HG03280 (cell line): ENCODE results near the gene IL13RA2.

Experiments
- ATAC-seq: cut with Tn5 transposase; IDR thresholded peaks from one replicate; pipeline ENCODE4 v1.9.1; 2021; ENCODE audit warnings: mild to moderate bottlenecking, moderate library complexity; ENCODE audit not compliant: unreplicated experiment

IL13RA2 gene

DNA sequence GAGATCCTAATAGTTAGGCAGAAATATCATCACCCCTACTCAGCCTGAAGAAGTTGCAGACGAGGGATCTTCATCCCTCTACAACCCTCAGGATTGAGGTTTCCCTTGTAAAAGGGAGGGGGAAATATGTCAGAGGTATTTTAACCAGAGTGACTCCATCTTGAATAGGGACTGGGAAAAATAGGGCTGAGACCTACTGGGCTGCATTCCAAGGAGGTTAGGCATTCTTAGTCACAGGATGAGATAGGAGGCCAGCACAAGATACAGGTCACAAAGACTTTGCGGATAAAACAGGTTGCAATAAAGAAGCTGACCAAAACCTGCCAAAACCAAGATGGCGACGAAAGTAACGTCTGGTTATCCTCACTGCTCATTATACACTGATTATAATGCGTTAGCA lies 17.5 kb downstream of the IL13RA2 start:
- no peak for ATAC-seq

DNA sequence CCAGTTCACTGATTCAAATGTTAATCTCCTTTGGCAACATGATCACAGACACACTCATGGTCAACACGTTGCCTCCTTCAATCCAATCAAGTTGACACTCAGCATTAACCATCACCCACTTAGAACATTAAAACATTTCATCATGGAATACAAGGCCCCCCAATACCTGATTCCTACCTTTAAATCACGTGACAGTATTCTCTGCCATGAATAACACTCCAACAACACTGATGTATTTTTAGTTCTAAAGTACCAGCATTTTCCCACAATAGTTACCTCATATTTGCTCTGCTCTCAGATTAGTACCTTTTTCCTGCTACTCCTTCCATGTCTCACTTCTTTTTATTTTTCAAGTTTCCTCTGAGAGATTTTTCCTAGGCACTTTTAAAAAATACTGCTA lies 19.6 kb downstream of the IL13RA2 start:
- ATAC-seq, result no peak

- ATAC-seq, result no peak
These were observed 31.3 kb downstream of the IL13RA2 start for GRCh38 chrX:114985967-114986592.

DNA sequence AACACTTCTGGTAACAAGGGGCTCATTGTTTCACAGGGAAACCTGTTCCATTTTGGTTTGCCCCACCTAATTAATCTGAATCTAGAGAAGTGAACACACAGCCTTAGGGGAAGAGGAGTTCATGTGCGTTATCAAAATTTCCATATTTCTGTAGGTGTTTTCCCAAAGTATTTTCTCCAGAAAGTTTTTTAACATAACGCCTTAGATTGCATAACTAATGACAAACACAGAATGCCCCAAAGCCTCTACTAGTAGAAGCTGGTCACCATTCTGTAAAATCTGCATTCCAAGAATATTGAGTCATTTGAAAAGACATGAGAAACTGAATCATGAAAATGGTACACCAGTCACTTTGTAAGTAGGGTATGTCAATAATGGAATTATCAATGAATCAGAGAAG lies 41.1 kb downstream of the IL13RA2 start:
- no peak for ATAC-seq

DNA sequence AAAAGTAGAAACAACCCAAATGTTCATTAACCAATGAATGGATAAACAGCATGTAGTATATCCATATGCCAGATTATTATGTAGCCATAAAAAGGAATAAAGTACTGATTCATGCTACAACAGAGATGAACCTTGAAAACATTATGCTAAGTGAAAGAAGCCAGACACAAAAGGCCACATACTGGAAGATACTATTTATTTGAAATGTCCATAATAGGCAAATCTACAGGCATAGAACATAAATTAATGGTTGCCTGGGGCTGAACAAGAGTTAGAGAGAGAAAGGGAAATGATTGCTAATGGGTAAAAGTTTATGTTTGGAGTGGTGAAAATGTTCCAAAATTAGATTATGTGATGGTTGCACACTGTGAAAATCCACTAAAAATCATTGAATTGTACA lies 44.4 kb downstream of the IL13RA2 start:
- no peak for ATAC-seq

DNA sequence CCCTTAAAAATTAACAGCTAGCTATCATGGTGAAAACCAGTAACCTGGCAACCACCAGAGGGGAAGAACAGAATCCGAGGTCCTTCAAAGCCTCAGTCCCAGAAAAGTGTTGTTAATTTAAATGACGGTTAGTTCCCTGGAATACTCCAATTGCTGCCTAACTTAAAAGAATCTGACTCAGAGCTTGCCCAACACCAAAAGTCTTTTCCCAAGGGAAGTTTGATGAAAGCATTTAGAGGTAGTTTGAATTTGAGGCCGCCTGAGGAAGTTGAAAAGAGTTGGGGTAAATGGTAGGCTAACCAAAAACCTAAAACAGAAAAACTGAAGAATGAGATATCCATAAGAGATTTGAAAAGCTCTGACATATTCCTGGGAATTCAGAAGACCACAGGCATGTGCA lies 46.6 kb downstream of the IL13RA2 start:
- ATAC-seq, result no peak

DNA sequence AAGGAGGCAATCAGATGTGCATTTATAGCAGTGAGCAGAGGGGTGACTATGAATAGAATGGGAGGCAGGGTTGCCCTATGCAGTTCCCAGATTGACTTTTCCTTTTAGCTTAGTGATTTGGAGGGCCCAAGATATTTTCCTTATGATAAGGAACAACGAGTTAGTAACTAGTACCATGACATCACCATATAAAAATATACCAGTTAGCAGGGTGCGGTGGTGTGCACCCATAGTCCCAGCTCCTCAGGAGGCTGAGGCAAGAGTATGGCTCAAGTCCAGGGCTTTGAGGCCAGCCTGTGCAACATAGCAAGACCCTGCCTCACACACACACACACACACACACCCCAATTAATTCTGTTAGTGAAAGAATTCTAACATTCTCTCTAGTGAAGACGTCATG lies 53.0 kb downstream of the IL13RA2 start:
- no peak for ATAC-seq

DNA sequence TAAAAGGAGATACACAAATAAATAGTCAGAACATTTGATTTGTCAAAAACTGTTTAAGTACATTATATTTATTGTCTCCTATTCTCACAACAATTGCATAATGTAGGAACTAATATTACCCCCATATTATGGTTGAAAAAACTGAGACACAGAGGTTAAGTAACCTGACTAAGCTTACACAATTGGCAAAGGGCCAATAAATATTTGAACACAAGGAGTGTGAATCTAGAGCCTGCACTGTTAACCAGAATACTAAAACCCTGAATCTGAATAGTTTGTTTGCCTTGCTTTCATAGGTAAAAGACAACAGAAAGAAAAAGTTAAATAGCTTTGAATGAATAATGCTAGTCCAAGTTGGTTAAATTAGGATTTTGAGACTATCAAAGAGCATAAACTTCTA lies 55.2 kb downstream of the IL13RA2 start:
- no peak for ATAC-seq

GRCh38 chrX:114959729-114960128 lies 57.7 kb downstream of the IL13RA2 start:
- ATAC-seq, result no peak
